ENCODE data around the gene GSAP. TPM values are rescaled to one million over a fixed set of nuclear protein-coding genes. Genes with fewer than 3 reads are reported as not detected.

GSAP gene
- total and polyA plus RNA-seq, 2 of the 4 experiments (the other 2 are of a cell fraction) = 1.6 to 1.8 TPM

GRCh38 chr7:77450613-77451012, 34.5 kb upstream of the GSAP start:
- Histone ChIP-seq H3K9me3 (ENCODE audit: control insufficient read depth, insufficient read depth, low read length) (no peaks in the 10 kb centered on the region), H2BK15ac (ENCODE audit: low read depth, low read length) (0 out of 3 replicates have a peak overlapping the region, but pooled peaks have one; percentile 65), H4K8ac (ENCODE audit: low read depth in 2 of 2, low read length in 2 of 2) (no peak overlapping the region), H2BK20ac (ENCODE audit: low read depth, low read length) (peak overlapping the region; percentile 78), H2BK5ac (ENCODE audit: low read depth, low read length, poor library complexity, severe bottlenecking) (peak overlapping the region; percentile 6), H3K9ac (ENCODE audit: low read depth, low read length) (no peak overlapping the region), H3K4me3 (ENCODE audit: insufficient read depth, low read depth, low read length) (no peak overlapping the region), H3K18ac (ENCODE audit: low read depth, low read length) (peak overlapping the region; percentile 65; the same call in 1 of the 2 replicates), H3K4ac (ENCODE audit: low read depth, low read length) (peak overlapping the region; percentile 74), H3K14ac (replicated peaks; ENCODE audit: low read depth, low read length) (peak overlapping the region; percentile 84), H3K4me1 (ENCODE audit: control insufficient read depth, insufficient read depth, low read length) (peaks cover 8% of the 10 kb centered on the region; the same call in 1 of the 2 replicates), H3K4me2 (ENCODE audit: low read depth, low read length) (no peak overlapping the region), H3K27me3 (ENCODE audit: control insufficient read depth, insufficient read depth, low read length) (no peaks in the 10 kb centered on the region), H2BK120ac (ENCODE audit: low read depth, low read length) (peak overlapping the region; percentile 38; the same call in 1 of the 2 replicates), H2AK5ac (ENCODE audit: low read depth, low read length) (peak overlapping the region; percentile 42; the same call in 1 of the 2 replicates), H3K56ac (ENCODE audit: extremely low read depth, insufficient read depth, low read length) (no peak overlapping the region), H4K91ac (ENCODE audit: insufficient read depth, low read depth, low read length) (no peak overlapping the region), H2AFZ (replicated peaks; ENCODE audit: low read length, poor library complexity) (no peak overlapping the region), H3K9me1 (ENCODE audit: insufficient read depth, low read length) (peaks cover 8% of the 10 kb centered on the region), H4K20me1 (ENCODE audit: insufficient read depth, low read length) (no peaks in the 10 kb centered on the region), H2AK9ac (replicated peaks; ENCODE audit: low read depth, low read length, poor library complexity) (peak overlapping the region; percentile 37), H4K5ac (ENCODE audit: low read depth, low read length) (peak overlapping the region; percentile 42; the same call in 1 of the 2 replicates), H3K79me1 (ENCODE audit: low read depth in 1 of 2, low read length in 2 of 2) (no peaks in the 10 kb centered on the region), H3K36me3 (ENCODE audit: control insufficient read depth, insufficient read depth, low read length) (no peaks in the 10 kb centered on the region), H3K23ac (ENCODE audit: low read depth, low read length) (peak overlapping the region; percentile 47), H3K27ac (ENCODE audit: insufficient read depth, low read length) (no peak overlapping the region)
- intact Hi-C loops (cut with micrococcal nuclease) = no loop called here
- in situ Hi-C loops (cut with MboI; ENCODE audit: low sequenced_read_pairs) = no loop called here
- POLR2A ChIA-PET (ENCODE audit: unreplicated experiment) = no interaction called here
- ATAC-seq (ENCODE audit: low read depth) (no peak), DNase-seq (no peak)
- TF ChIP-seq MXI1 (IDR thresholded peaks at IDR 0.05; ENCODE audit: borderline replicate concordance, low read depth, low read length) (no peak), MAFK (IDR thresholded peaks at IDR 0.05; ENCODE audit: low read depth, low read length) (no peak), FOS (IDR thresholded peaks at IDR 0.05; ENCODE audit: low read depth, low read length) (no peak)
- CTCF ChIA-PET = no interaction called here
- 100% methylated on average over 3 of the region's 5 CpGs; no CpG with 5 or more reads in 1 of the 2 experiments for WGBS, 2 experiments (ENCODE audit: extremely low coverage in 2 of 2, insufficient read length in 1 of 2)
- dilution Hi-C loops (cut with HindIII; ENCODE audit: low sequenced_read_pairs, unreplicated experiment) = no loop called here
- BruUV-seq (replicated peaks) = no TSS peak

Data from IMR-90 (cell line).